SK-N-DZ (cell line): ENCODE data around the gene ITPR1.

Experiments
- DNase-seq: peaks from one replicate; pipeline ENCODE4 v3.0.0-alpha.2; 2015; ENCODE audit warnings: low spot score

ITPR1 gene

DNA sequence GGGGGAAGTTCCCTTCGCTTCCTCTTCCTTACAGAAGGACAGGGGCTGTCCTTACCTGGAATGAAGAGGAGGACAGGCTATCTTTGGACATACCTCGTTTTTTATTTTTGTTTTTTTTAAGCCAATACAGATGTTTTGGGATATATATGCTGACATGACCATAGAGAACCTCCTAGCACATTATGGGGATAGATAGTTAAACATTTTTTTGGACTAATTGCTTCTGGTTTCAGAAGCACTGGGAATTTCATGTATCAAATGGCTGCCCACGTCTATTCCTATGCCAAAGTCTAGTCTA lies 247.9 kb downstream of the ITPR1 start:
- no peak for DNase-seq

- DNase-seq = no peak
Measured at GRCh38 chr3:4741404-4742307, 248.5 kb downstream of the ITPR1 start.

- DNase-seq = no peak
Measured at GRCh38 chr3:4742359-4742758, 249.2 kb downstream of the ITPR1 start.

DNA sequence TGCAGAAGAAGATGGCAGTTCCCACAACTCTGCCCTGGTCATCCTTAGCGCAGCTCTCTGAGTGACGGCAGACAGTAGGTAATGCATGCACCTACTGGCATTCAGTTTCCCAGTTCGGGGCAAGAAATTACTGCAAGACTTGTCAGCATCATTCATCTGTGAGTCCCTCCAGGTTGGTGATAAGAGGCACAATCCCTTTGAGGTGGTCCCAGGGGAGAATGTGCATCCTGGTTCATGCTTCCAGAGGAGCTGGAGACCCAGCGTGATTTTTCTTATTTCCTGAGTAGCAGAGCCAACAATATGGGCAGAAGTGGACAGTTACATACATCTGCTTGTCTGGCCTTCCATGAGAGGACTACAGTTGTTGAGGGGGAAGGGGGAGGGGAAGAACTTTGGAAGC lies 250.2 kb downstream of the ITPR1 start:
- DNase-seq = peak; percentile 95

GRCh38 chr3:4744405-4745234 lies 251.5 kb downstream of the ITPR1 start:
- no peak for DNase-seq

GRCh38 chr3:4745235-4745610 lies 252.1 kb downstream of the ITPR1 start:
- DNase-seq = no peak

GRCh38 chr3:4746241-4746958 lies 253.3 kb downstream of the ITPR1 start:
- DNase-seq = no peak

- no peak for DNase-seq
Measured at GRCh38 chr3:4748127-4748526, 255.0 kb downstream of the ITPR1 start.

DNA sequence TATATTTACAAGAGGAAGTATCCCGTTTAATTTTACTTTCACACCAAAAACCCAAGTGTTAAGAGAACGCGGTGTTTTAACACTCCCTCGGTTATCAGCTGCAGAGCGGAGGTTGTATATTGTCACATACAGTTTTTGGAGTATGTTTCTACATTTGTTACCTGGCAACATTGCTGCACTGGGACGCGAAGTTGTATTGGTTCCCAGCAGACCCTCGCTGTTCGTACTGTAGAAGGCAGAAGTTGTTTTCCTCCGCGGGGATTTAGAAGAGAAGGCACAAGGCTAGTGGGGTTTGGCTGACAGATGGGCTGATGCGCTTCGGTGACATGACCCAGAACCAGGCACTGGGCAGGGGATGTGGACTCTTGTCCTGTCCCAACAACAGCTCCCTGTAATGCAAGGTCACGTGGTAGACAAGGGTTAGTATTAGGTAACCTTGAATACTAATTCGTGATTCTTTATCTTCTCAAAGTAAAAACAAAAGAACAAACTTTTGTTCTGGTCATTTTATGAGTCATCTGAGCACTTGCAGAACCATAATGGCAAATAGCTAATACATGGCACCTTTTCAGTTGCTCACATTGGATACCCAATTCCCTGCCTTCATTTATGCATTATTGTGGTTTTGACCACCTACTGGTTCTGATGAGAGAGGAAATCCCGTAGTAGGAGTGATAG lies 255.7 kb downstream of the ITPR1 start:
- DNase-seq = no peak

GRCh38 chr3:4749567-4750002 lies 256.4 kb downstream of the ITPR1 start:
- DNase-seq = no peak

DNA sequence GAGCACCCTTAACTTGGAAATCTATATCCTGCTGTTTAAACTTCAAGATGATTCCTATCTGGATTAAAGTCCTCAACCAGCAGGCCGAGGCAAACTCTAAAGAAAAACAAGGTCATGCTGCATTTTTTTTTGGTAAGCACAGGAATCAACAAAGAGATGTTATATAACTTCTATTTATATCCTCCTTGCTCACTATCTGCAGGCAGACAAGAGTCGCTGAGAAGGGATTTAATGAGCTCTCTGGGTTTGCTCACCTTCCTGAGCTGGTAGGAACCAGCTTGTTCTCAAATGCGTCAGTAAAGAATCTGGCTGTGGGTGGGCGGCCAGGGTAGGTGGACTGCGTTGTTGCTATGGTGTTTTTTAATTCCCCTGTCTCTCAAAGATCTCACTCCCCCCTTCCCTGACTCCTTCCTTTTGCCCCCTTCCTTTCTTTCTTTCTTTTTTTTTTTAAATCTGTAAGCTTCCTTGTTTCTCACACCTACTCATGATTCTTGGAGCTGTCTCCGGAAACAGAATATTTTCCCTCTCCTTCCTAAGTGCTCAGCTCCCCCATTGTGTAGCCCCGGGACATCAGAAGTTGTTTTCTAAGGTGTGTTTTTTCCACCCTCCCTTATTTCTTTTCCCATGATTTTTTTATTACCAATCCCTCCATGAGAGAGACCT lies 257.3 kb downstream of the ITPR1 start:
- DNase-seq = no peak

DNA sequence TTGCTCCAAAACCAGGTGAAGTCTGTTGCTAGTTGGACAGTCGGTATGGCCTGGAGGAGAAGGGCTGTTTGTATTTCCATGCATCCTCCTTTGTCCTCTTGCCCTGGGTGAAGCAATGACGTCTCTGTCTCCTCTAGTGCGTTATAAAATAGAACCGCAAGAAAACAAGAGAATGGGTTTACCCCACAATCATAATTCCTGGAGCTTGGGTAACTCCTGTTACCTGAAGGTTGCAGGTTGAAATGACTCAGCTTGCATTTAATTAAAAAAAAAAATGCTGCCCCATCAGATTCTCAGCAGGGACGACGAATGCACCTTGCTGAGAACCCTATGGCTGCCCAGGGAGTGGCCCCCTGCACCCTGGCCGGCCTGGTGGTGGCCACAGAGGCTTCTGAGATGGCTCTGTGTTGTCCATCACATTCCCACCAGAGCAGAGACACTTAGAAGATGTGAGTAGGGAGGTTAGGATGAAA lies 257.9 kb downstream of the ITPR1 start:
- no peak for DNase-seq

DNA sequence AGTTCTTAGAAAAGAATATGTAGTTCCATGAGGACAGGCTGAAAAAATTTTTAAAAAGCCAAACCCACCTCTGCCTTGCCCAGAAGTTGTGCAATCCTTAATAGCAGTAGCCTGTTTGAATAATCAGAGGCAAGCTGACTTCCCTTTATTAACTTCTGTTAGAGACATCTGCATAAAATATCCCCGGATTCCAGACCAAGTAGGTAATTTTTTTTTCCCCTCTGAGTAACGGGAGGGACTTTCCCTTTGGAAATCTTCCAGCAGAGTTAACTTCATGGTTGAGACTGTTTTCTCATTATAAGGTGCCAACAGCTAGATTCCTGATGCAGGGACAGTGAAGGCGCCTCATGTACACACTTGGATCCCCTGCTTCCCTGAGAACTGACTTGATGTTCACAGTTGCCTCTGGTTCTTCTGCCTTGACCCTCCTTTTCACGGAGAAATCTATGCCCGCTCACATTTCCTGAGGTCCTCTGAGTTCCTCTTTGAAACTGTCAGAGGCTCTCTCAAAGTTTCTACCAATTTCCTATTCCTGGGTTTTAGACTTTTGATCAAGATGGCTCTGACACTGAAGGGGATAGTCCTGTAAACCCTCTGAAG lies 258.5 kb downstream of the ITPR1 start:
- DNase-seq = no peak

- no peak for DNase-seq
Measured at GRCh38 chr3:4752201-4753072, 259.3 kb downstream of the ITPR1 start.

DNA sequence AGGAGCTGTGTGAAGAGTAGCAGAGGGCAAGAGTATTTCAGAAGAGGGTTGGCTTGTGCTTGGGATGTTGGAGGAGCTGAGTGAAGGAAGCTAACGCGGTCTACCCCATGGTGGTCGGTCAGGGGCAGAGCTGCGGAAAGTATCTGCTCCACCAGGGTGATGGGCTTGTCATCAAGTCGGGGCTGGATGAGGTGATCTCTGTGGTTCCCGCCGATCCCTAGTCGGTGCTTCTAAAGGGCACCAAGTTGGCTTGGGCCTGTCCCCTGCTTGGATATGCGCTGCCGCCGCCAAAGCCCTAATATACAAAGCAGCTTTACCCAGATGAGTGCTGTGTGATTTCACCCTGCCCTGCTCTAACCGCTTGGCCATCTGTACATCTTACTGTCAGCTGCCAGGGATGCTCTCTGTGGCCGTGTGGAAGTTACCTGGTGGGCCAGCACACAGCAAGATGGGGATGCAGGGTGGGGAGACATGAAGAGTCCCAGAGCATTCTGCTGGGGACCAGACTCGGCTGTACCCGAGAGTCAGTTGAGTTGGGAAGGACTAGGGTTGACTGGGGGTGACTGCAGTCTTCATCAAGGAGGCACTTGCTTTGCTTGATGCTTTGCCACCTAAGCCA lies 260.0 kb downstream of the ITPR1 start:
- no peak for DNase-seq

- DNase-seq = no peak
Measured at GRCh38 chr3:4754180-4755086, 261.3 kb downstream of the ITPR1 start.

DNA sequence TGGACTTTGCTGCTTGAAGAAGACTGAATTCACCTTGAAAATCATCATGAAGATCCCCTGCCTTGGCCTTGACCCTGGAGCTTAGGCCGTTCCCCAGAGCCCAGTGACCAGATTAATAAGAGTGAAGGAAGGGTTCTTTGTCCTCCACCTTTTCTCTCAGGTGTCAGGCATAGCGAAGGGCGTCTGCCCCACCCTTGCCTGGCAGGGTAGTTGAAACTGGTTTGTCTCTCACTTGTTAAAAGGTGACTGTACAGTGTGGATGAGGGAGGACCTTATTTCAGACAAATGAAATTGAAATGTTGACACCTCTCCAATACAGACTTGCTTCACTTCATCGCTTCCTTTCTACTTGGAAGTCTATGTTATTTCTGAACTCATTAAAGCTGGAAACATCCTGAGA lies 262.4 kb downstream of the ITPR1 start:
- DNase-seq = no peak
